Breast epithelium (tissue), 3 donors: Measurements from ENCODE around the gene SNAPIN.

Experiments used
- CTCF ChIP-seq, 3 donors: fragments of 450-650 bp; IDR thresholded peaks; one replicate each; pipeline ENCODE4 v1.5.1; 2016 to 2017; ENCODE audit warnings: antibody characterized with exemption in 3 of 3, mild to moderate bottlenecking in 3 of 3, moderate library complexity in 3 of 3
- POLR2A ChIP-seq: fragments of 450-650 bp; IDR thresholded peaks from one replicate; pipeline ENCODE4 v1.6.1; 2016; ENCODE audit warnings: antibody characterized with exemption, mild to moderate bottlenecking, moderate library complexity

DNA sequence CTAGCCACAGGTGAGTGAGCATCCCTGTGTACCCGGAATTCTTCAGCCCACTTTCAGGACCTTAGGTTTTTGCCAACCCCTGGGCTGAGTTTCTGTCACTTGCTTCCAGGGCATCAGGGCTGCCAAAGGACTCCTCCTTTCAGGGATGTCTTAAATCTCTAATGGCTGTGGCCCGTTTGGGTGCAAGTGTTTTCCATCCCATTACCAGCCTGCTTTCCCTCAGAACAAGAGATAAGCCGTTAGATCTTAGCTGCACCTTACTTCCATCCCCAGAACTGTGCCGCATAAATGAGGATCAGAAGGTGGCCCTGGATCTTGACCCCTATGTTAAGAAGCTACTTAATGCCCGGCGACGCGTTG, 652 bp downstream of the SNAPIN start:
- no peak for TF ChIP-seq CTCF (IDR thresholded peaks at IDR 0.05)
- TF ChIP-seq POLR2A = no peak
